IMR-90 (cell line): Measurements from ENCODE around the gene ANXA2.

Source experiments
- BHLHE40 ChIP-seq: fragments of 150-350 bp; IDR thresholded peaks from 2 replicates; pipeline ENCODE4 v1.6.1; 2016; ENCODE audit warnings: mild to moderate bottlenecking, low read depth, low read length
- CEBPB ChIP-seq: IDR thresholded peaks from 2 replicates; pipeline ENCODE4 v1.6.1; 2012; ENCODE audit warnings: low read depth, low read length, improper control_type of control experiment
- ELK1 ChIP-seq: fragments of 150-350 bp; IDR thresholded peaks from 2 replicates; pipeline ENCODE4 v1.6.1; 2016; ENCODE audit warnings: low read depth, mild to moderate bottlenecking, low read length, moderate library complexity, borderline replicate concordance
- FOS ChIP-seq: fragments of 150-350 bp; IDR thresholded peaks from 2 replicates; pipeline ENCODE4 v1.6.1; 2016; ENCODE audit warnings: low read depth, low read length
- POLR2A ChIP-seq: IDR thresholded peaks from 2 replicates; pipeline ENCODE4 v1.6.1; 2012; ENCODE audit warnings: mild to moderate bottlenecking, low read depth, low read length

DNA sequence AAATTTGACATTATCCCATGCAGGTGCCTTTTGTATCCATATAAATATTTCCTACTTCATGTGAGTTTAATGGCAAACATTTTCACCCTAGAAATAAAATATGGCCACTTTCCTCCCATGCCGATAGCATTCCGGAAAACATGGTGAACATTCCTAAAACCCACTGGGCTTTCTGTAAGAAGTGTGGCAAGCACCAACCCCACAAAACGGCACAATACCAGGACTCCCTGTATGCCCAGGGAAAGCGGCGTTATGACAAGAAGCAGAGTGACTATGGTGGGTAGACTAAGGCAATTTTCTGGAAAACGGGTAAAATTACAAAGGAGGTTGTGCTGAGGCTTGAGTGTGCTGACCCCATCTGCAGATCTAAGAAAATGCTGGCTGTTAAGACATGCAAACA is 7.6 kb downstream of the ANXA2 start:
- TF ChIP-seq POLR2A (no peak), BHLHE40 (no peak), ELK1 (no peak), CEBPB (no peak), FOS (no peak)
